Ovary (tissue), 9 donors: Measurements from ENCODE around the gene TRAK1. TPM values are rescaled to one million over a fixed set of nuclear protein-coding genes. Genes with fewer than 3 reads are reported as not detected.

Experiments
- DNase-seq, 5 donors: peaks; one replicate each; pipeline ENCODE4 v3.0.0-alpha.2; 2019 to 2020
- H3K27ac ChIP-seq, 2 donors: fragments of 200-600 bp; one replicate each; pipeline versions ENCODE4 v1.5.1 to v1.8.0; 2019 to 2022
- H3K27me3 ChIP-seq: fragments of 200-600 bp; one replicate; pipeline ENCODE4 v1.8.0; 2022
- H3K36me3 ChIP-seq: fragments of 200-600 bp; sonication (generic); one replicate; pipeline ENCODE4 v1.5.1; 2019
- H3K4me1 ChIP-seq: one replicate; pipeline ENCODE4 v1.8.1; 2013; ENCODE audit warnings: mild to moderate bottlenecking, moderate library complexity; ENCODE audit not compliant: insufficient read depth
- H3K4me3 ChIP-seq: fragments of 200-600 bp; sonication (generic); one replicate; pipeline ENCODE4 v1.5.1; 2017
- H3K9me3 ChIP-seq, 2 donors: fragments of 200-600 bp in 1 of 2; sonication (generic) in 1 of 2; one replicate each; pipeline versions ENCODE4 v1.5.1 to v1.8.1; 2013 to 2019; ENCODE audit warnings: mild to moderate bottlenecking in 1 of 2, moderate library complexity in 1 of 2
- EP300 ChIP-seq: sonication (generic); formaldehyde crosslinking; IDR thresholded peaks from one replicate; pipeline ENCODE4 v1.6.1; 2017; ENCODE audit warnings: antibody characterized with exemption
- POLR2A ChIP-seq: fragments of 450-650 bp; IDR thresholded peaks from one replicate; pipeline ENCODE4 v1.6.1; 2017; ENCODE audit warnings: antibody characterized with exemption, mild to moderate bottlenecking, moderate library complexity
- WGBS, 3 donors: extraction: QIAGEN DNeasy Blood & Tissue Kit in 1 of 3; methylation state at CpG; one replicate each; pipeline versions ENCODE4 v1.1.5 to v1.1.7; 2013 to 2017; 5-methylcytosine and 5-hydroxymethylcytosine counted together
- intact Hi-C, 4 donors: fragments of 100-400 bp; cut with DNase I; formaldehyde crosslinking; loops; one replicate each; pipeline versions ENCODE4 v1.11.0 to v1.15.1; 2022 to 2023
- polyA plus RNA-seq, 2 donors: library from polyadenylated mRNA; stranded (reverse); fragments of 200-250 nt in 1 of 2; fragments of 350-450 nt in 1 of 2; fragmentation: Illumina TruSeq in 1 of 2; extraction: RNeasy Lipid Tissue Mini Kit (QIAGEN cat#74804) in 1 of 2; gene quantifications; one replicate each; pipeline ENCODE4 v1.2.3, GENCODE V29; 2013 to 2014
- total RNA-seq, 7 donors: library from RNA; depleted of rRNA in 2 of 7; stranded (reverse); fragments of >200 nt in 2 of 7; fragmentation: NEBNext Ultra II Directional in 3 of 7; extraction: Animal tissue kit (Norgen Biotek cat#: 25700) in 3 of 7; gene quantifications; one replicate each; pipeline versions ENCODE4 v1.1.0 to v1.2.4, GENCODE V29; 2016 to 2023
- TF ChIP-seq, protein P1 (sequence below), 3 donors: fragments of 450-650 bp in 2 of 3; fragments of 200-600 bp in 1 of 3; IDR thresholded peaks; one replicate each; pipeline versions ENCODE4 v1.5.1 to v1.8.0; 2016 to 2022; ENCODE audit warnings: antibody characterized with exemption in 3 of 3, mild to moderate bottlenecking in 1 of 3
- donor health status: DM: no; HTN: no; CAD: no; lungs with moderate emphysema.
- donor health status: DM: no; HTN: no; CAD: no.
- donor health status: Bipolar disorder and iron deficiency.
- donor health status: DM: yes; HTN: yes; CAD: no.
- donor health status: DM: no; HTN: no; CAD: no.
- donor health status: DM: yes; HTN: yes; CAD: no.

Gene TRAK1
- total and polyA plus RNA-seq, 9 donors, result 7.1 to 17.7 (median 14.9) TPM

DNA sequence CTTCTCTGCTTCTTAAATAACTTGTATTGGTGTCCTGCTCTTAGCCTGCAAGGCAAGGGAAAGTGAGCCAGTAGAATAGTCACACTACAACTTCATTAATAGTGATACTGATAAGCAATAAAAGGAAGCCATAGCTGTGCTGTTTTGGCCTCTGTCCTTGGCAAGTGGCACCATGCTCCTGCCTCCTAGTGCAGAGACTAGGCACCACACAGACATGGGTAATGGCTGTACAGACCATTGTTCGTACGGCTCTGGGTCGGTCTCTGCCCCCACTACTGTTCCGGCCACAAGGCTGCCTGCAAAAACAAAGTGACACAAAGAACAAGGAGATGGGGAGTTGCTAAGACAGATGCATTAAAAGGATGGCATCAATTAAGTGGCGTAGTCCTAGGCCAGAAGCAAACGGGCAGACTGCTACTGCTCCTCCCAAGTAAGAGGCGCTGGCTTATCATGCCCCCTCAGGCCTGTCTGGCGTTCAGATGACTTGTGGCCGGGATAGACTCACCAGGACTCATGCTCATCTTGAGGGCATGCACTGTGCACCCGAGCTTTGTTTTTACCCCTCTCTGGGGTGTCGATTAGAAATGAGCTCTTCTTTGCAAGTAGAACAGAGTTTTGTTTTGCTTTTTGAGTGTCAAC, 75.6 kb downstream of the TRAK1 start:
- DNase-seq, result no peak
- no peak overlapping the region for H3K27ac ChIP-seq
- H3K9me3 ChIP-seq, result no peaks in the 10 kb centered on the region
- intact Hi-C loops, result no loop called here
- WGBS, 3 donors, result 89 to 91% (median 91%) methylated on average over 11 of the region's 11 CpGs
- TF ChIP-seq EP300 (no peak), POLR2A (no peak)
- TF ChIP-seq, protein P1, sequence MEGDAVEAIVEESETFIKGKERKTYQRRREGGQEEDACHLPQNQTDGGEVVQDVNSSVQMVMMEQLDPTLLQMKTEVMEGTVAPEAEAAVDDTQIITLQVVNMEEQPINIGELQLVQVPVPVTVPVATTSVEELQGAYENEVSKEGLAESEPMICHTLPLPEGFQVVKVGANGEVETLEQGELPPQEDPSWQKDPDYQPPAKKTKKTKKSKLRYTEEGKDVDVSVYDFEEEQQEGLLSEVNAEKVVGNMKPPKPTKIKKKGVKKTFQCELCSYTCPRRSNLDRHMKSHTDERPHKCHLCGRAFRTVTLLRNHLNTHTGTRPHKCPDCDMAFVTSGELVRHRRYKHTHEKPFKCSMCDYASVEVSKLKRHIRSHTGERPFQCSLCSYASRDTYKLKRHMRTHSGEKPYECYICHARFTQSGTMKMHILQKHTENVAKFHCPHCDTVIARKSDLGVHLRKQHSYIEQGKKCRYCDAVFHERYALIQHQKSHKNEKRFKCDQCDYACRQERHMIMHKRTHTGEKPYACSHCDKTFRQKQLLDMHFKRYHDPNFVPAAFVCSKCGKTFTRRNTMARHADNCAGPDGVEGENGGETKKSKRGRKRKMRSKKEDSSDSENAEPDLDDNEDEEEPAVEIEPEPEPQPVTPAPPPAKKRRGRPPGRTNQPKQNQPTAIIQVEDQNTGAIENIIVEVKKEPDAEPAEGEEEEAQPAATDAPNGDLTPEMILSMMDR (IDR thresholded peaks at IDR 0.05), result no peak
- H3K36me3 ChIP-seq, result no peaks in the 10 kb centered on the region
- no peaks in the 10 kb centered on the region for H3K27me3 ChIP-seq
- H3K4me1 ChIP-seq, result no peaks in the 10 kb centered on the region
- H3K4me3 ChIP-seq, result no peak overlapping the region

DNA sequence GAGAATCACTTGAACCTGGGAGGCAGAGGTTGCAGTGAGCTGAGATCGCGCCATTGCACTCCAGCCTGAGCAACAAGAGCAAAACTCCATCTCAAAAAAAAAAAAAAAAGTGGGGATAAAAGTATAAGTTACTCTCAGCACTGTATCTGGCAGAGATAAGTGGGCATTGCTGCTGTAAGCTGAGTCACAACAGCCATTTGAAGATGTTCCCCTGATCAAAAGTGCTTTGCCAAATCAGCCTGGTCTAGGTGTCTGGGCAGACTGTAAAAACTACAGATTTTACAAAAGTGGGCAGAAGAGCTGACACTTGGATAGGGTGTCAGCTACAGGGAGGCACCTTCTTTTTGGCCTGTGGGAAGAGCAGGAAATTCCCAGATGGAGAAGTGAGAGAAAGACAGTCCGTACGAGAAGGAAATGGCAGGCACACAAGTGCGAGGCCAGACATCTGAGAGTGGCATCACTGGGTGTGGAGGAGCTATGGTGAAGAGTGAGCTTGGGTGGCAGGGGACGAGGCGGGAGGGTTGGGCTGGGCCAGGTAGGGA, 78.5 kb downstream of the TRAK1 start:
- intact Hi-C loops, result no loop called here
- TF ChIP-seq, protein P1 (IDR thresholded peaks at IDR 0.05), result no peak
- TF ChIP-seq POLR2A (no peak), EP300 (no peak)
- Histone ChIP-seq H3K27me3 (no peaks in the 10 kb centered on the region), H3K9me3 (no peaks in the 10 kb centered on the region), H3K4me1 (no peaks in the 10 kb centered on the region), H3K27ac (no peak overlapping the region), H3K4me3 (no peak overlapping the region), H3K36me3 (no peaks in the 10 kb centered on the region)
- WGBS, 3 donors, result 90 to 92% (median 91%) methylated on average over 7 of the region's 7 CpGs
- DNase-seq, result no peak

DNA sequence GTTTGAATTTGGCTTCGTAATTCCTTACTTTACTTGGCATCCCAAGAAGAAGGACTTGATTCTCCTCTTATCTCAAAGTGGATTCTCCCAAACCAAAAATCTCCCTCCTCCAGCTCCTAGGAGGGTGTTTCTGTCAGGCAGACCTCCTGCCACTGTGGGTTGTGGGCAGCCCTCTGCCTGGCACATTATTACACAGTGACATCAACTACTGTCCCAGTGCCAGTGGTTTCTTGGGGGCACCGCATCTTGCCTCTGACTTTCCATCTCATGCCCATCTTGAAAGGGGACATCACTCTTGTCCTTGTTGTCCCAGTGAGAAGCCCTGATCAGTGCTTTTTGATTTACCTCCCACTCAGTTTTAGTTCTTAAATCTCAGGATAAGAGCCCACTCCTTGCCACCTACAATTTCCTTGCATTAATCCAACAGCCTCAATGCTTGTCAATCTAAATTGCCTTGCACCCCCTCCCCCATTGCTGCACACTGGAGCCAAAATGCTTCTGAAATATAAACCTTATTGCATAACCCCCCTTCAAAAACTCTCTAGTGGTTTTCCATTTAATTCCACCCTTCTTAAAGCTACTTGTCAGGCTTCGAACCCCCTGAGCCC, 81.0 kb downstream of the TRAK1 start:
- Histone ChIP-seq H3K36me3 (no peaks in the 10 kb centered on the region), H3K27me3 (no peaks in the 10 kb centered on the region), H3K9me3 (no peaks in the 10 kb centered on the region), H3K4me3 (no peak overlapping the region), H3K27ac (no peak overlapping the region), H3K4me1 (no peaks in the 10 kb centered on the region)
- TF ChIP-seq POLR2A (no peak), EP300 (no peak)
- TF ChIP-seq, protein P1 (IDR thresholded peaks at IDR 0.05), result no peak
- no peak for DNase-seq
- WGBS, 3 donors, result 95 to 99% (median 98%) methylated on average over 3 of the region's 3 CpGs
- intact Hi-C loops, result no loop called here

DNA sequence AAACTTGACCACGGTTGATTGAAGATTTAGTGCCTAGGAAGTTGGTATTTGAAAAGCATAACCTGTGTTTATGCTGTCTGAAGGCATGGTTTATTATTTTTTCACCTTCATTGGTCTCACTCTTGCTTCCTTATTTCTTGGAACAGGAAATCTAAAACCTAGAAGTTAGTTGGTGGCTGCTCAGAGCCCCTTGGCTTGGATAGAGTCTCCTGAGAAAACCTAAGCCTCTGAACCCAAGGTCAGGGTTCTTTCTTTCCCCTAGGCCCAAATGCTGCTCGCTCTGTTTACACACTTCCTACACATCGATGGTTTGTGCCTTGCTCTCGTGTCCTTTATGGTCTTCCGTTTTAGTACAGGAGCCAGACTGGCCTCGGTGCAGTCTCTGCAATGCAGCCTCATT, 82.2 kb downstream of the TRAK1 start:
- no peak overlapping the region for H3K4me3 ChIP-seq
- DNase-seq, result no peak
- TF ChIP-seq POLR2A (no peak), EP300 (no peak)
- TF ChIP-seq, protein P1 (IDR thresholded peaks at IDR 0.05), result no peak
- H3K9me3 ChIP-seq, result no peaks in the 10 kb centered on the region
- H3K36me3 ChIP-seq, result no peaks in the 10 kb centered on the region
- no peaks in the 10 kb centered on the region for H3K27me3 ChIP-seq
- H3K4me1 ChIP-seq, result peaks cover 2% of the 10 kb centered on the region
- 81 to 85% (median 84%) methylated on average over 6 of the region's 6 CpGs for WGBS, 3 donors
- intact Hi-C loops, result no loop called here
- H3K27ac ChIP-seq, result no peak overlapping the region
